SK-N-SH treated with all-trans-retinoic acid at 6 μM for 48 hours (cell line): ENCODE measurements around the gene CD99.

Experiments
- ATAC-seq: fragments of 200-7000 bp; cut with Tn5 transposase; 3 replicates; pipeline ENCODE4 v1.9.1; 2020; ENCODE audit warnings: mild to moderate bottlenecking, moderate library complexity
- ARNTL ChIP-seq: fragments of 450-650 bp; formaldehyde crosslinking; IDR thresholded peaks from 2 replicates; pipeline ENCODE4 v1.5.0; 2020; ENCODE audit warnings: low read depth, mild to moderate bottlenecking, moderate library complexity, borderline replicate concordance
- BACH2 ChIP-seq: fragments of 250-450 bp; sonication (Bioruptor Pico); IDR thresholded peaks from 2 replicates; pipeline ENCODE4 v1.9.0; 2021; ENCODE audit warnings: mild to moderate bottlenecking, borderline replicate concordance
- CREB5 ChIP-seq: fragments of 250-450 bp; sonication (Bioruptor Pico); IDR thresholded peaks from 2 replicates; pipeline ENCODE4 v1.5.1; 2020; ENCODE audit warnings: low read depth, mild to moderate bottlenecking, moderate library complexity
- CSDC2 ChIP-seq: fragments of 250-450 bp; sonication (Bioruptor Pico); IDR thresholded peaks from 2 replicates; pipeline ENCODE4 v1.5.0; 2020; ENCODE audit warnings: mild to moderate bottlenecking, moderate library complexity
- CSRNP3 ChIP-seq: fragments of 250-450 bp; sonication (Bioruptor Pico); IDR thresholded peaks from 2 replicates; pipeline ENCODE4 v1.5.1; 2021; ENCODE audit warnings: mild to moderate bottlenecking, moderate library complexity
- ESRRG ChIP-seq: fragments of 250-450 bp; sonication (Bioruptor Pico); IDR thresholded peaks from 2 replicates; pipeline ENCODE4 v1.6.1; 2021; ENCODE audit warnings: mild to moderate bottlenecking
- GLIS3 ChIP-seq: fragments of 250-450 bp; sonication (Bioruptor Pico); IDR thresholded peaks from 2 replicates; pipeline ENCODE4 v1.5.0; 2020; ENCODE audit warnings: mild to moderate bottlenecking, moderate library complexity
- ISL1 ChIP-seq: fragments of 250-450 bp; sonication (Bioruptor Pico); IDR thresholded peaks from 2 replicates; pipeline ENCODE4 v2.1.2; 2022; ENCODE audit warnings: mild to moderate bottlenecking, moderate library complexity
- OSR1 ChIP-seq: fragments of 250-450 bp; sonication (Bioruptor Pico); IDR thresholded peaks from 2 replicates; pipeline ENCODE4 v1.8.0; 2022; ENCODE audit warnings: moderate library complexity, mild to moderate bottlenecking, inconsistent platforms
- PATZ1 ChIP-seq: fragments of 250-450 bp; sonication (Bioruptor Pico); IDR thresholded peaks from 2 replicates; pipeline ENCODE4 v1.8.0; 2020; ENCODE audit warnings: mild to moderate bottlenecking, moderate library complexity, borderline replicate concordance
- PPARA ChIP-seq: fragments of 250-450 bp; sonication (Bioruptor Pico); IDR thresholded peaks from 2 replicates; pipeline ENCODE4 v1.5.0; 2020; ENCODE audit warnings: mild to moderate bottlenecking, borderline replicate concordance
- RARB ChIP-seq: fragments of 250-450 bp; sonication (Bioruptor Pico); IDR thresholded peaks from 2 replicates; pipeline ENCODE4 v1.8.0; 2021; ENCODE audit warnings: mild to moderate bottlenecking, moderate library complexity
- SNAI2 ChIP-seq: fragments of 250-450 bp; sonication (Bioruptor Pico); IDR thresholded peaks from 2 replicates; pipeline ENCODE4 v1.5.0; 2020; ENCODE audit warnings: mild to moderate bottlenecking, moderate library complexity
- TCF4 ChIP-seq: fragments of 250-450 bp; sonication (Bioruptor Pico); IDR thresholded peaks from 2 replicates; pipeline ENCODE4 v1.8.0; 2021; ENCODE audit warnings: mild to moderate bottlenecking, moderate library complexity, borderline replicate concordance
- TOX ChIP-seq: fragments of 250-450 bp; sonication (Bioruptor Pico); IDR thresholded peaks from 2 replicates; pipeline ENCODE4 v1.8.0; 2021; ENCODE audit warnings: mild to moderate bottlenecking, moderate library complexity, borderline replicate concordance
- ZC3H10 ChIP-seq: fragments of 250-450 bp; sonication (Bioruptor Pico); IDR thresholded peaks from 2 replicates; pipeline ENCODE4 v1.5.1; 2021; ENCODE audit warnings: mild to moderate bottlenecking, moderate library complexity
- ZFP3 ChIP-seq: fragments of 250-450 bp; sonication (Bioruptor Pico); IDR thresholded peaks from 2 replicates; pipeline ENCODE4 v1.5.0; 2020; ENCODE audit warnings: mild to moderate bottlenecking, moderate library complexity
- ZFP30 ChIP-seq: fragments of 450-650 bp; formaldehyde crosslinking; IDR thresholded peaks from 2 replicates; pipeline ENCODE4 v1.5.0; 2022; ENCODE audit warnings: mild to moderate bottlenecking, moderate library complexity
- ZNF70 ChIP-seq: fragments of 450-650 bp; formaldehyde crosslinking; IDR thresholded peaks from 2 replicates; pipeline ENCODE4 v1.5.0; 2020; ENCODE audit warnings: mild to moderate bottlenecking, moderate library complexity
- ZNF8 ChIP-seq: fragments of 450-650 bp; formaldehyde crosslinking; IDR thresholded peaks from 2 replicates; pipeline ENCODE4 v1.5.0; 2020; ENCODE audit warnings: mild to moderate bottlenecking, moderate library complexity
- TF ChIP-seq, protein P1 (sequence below): fragments of 250-450 bp; sonication (Bioruptor Pico); IDR thresholded peaks from 2 replicates; pipeline ENCODE4 v1.5.0; 2020; ENCODE audit warnings: mild to moderate bottlenecking, moderate library complexity
- TF ChIP-seq, protein P2 (sequence below): fragments of 250-450 bp; sonication (Bioruptor Pico); IDR thresholded peaks from 2 replicates; pipeline ENCODE4 v1.8.0; 2021; ENCODE audit warnings: low read depth, mild to moderate bottlenecking, moderate library complexity, borderline replicate concordance

CD99 gene

GRCh38 chrX:2733286-2733685 lies 42.2 kb downstream of the CD99 start (continued):
- TF ChIP-seq ZFP30 (CRISPR knock-in tag): no peak
- TF ChIP-seq GLIS3 (CRISPR knock-in tag): no peak
- TF ChIP-seq ZC3H10 (CRISPR knock-in tag): no peak
- TF ChIP-seq, protein P1, sequence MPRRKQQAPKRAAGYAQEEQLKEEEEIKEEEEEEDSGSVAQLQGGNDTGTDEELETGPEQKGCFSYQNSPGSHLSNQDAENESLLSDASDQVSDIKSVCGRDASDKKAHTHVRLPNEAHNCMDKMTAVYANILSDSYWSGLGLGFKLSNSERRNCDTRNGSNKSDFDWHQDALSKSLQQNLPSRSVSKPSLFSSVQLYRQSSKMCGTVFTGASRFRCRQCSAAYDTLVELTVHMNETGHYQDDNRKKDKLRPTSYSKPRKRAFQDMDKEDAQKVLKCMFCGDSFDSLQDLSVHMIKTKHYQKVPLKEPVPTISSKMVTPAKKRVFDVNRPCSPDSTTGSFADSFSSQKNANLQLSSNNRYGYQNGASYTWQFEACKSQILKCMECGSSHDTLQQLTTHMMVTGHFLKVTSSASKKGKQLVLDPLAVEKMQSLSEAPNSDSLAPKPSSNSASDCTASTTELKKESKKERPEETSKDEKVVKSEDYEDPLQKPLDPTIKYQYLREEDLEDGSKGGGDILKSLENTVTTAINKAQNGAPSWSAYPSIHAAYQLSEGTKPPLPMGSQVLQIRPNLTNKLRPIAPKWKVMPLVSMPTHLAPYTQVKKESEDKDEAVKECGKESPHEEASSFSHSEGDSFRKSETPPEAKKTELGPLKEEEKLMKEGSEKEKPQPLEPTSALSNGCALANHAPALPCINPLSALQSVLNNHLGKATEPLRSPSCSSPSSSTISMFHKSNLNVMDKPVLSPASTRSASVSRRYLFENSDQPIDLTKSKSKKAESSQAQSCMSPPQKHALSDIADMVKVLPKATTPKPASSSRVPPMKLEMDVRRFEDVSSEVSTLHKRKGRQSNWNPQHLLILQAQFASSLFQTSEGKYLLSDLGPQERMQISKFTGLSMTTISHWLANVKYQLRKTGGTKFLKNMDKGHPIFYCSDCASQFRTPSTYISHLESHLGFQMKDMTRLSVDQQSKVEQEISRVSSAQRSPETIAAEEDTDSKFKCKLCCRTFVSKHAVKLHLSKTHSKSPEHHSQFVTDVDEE (CRISPR knock-in tag): no peak
- TF ChIP-seq ZNF70 (CRISPR knock-in tag): no peak
- TF ChIP-seq TOX: no peak
- TF ChIP-seq RARB: no peak
- TF ChIP-seq, all 23 proteins: peak for 0

DNA sequence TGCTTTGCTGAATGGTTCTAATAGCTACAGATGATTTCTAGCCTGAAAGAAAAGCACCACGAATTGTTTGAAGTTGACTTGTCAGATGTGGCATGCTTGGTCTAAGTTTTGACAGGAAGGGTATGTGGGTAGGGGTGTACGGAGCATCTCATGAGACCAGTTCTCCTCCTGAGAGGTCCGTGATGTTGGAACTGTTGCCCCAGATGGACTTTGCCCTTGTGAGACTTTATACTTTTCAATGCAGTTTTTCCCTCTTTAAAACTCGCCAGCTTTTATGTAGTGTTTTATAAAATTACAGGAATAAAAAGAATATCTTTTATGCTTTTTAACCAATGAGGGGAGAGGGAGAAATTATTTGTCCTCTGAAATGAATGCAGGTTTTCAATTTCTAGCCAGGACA lies 44.2 kb downstream of the CD99 start:
- TF ChIP-seq CREB5 (CRISPR knock-in tag): no peak
- TF ChIP-seq ZNF8: no peak
- no peak for TF ChIP-seq ZC3H10 (CRISPR knock-in tag)
- no peak for TF ChIP-seq SNAI2 (CRISPR knock-in tag)
- no peak for TF ChIP-seq ZFP3
- no peak for TF ChIP-seq ISL1 (CRISPR knock-in tag)
- no peak for TF ChIP-seq ZNF70 (CRISPR knock-in tag)
- TF ChIP-seq ZFP30 (CRISPR knock-in tag): no peak
- no peak for TF ChIP-seq ESRRG
- TF ChIP-seq PATZ1 (CRISPR knock-in tag): no peak
- TF ChIP-seq RARB: no peak
- no peak for TF ChIP-seq PPARA (CRISPR knock-in tag)
- TF ChIP-seq TCF4 (CRISPR knock-in tag): no peak
- no peak for TF ChIP-seq GLIS3 (CRISPR knock-in tag)
- TF ChIP-seq TOX: no peak
- no peak for TF ChIP-seq ARNTL
- no peak for TF ChIP-seq BACH2
- no peak for ATAC-seq

DNA sequence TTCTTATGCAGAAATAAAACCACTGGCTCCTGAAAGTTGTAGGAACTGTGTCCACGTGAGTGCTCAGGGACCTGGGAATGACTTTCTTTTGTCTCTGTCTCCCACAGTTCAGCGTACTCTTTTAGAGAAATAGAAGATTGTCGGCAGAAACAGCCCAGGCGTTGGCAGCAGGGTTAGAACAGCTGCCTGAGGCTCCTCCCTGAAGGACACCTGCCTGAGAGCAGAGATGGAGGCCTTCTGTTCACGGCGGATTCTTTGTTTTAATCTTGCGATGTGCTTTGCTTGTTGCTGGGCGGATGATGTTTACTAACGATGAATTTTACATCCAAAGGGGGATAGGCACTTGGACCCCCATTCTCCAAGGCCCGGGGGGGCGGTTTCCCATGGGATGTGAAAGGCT lies 49.6 kb downstream of the CD99 start:
- TF ChIP-seq ISL1 (CRISPR knock-in tag) (no peak), TOX (no peak), ZC3H10 (CRISPR knock-in tag) (no peak), ZFP3 (no peak), OSR1 (CRISPR knock-in tag) (no peak), TCF4 (CRISPR knock-in tag) (no peak), SNAI2 (CRISPR knock-in tag) (no peak), CREB5 (CRISPR knock-in tag) (no peak), ESRRG (no peak), CSRNP3 (CRISPR knock-in tag) (no peak), ZNF8 (no peak), ZNF70 (CRISPR knock-in tag) (no peak), PATZ1 (CRISPR knock-in tag) (no peak), CSDC2 (CRISPR knock-in tag) (no peak)
- TF ChIP-seq, protein P2, sequence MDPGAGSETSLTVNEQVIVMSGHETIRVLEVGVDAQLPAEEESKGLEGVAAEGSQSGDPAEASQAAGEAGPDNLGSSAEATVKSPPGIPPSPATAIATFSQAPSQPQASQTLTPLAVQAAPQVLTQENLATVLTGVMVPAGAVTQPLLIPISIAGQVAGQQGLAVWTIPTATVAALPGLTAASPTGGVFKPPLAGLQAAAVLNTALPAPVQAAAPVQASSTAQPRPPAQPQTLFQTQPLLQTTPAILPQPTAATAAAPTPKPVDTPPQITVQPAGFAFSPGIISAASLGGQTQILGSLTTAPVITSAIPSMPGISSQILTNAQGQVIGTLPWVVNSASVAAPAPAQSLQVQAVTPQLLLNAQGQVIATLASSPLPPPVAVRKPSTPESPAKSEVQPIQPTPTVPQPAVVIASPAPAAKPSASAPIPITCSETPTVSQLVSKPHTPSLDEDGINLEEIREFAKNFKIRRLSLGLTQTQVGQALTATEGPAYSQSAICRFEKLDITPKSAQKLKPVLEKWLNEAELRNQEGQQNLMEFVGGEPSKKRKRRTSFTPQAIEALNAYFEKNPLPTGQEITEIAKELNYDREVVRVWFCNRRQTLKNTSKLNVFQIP: no peak
- no peak for ATAC-seq
